Stimulated activated CD8-positive, alpha-beta memory T cell treated with anti-CD3 and anti-CD28 coated beads, Interleukin-15, amount 100 ng/mL, for 48 hours (primary cell): ENCODE results near the gene TNFSF11.

Experiments used
- DNase-seq, 2 donors: peaks; one replicate each; pipeline ENCODE4 v3.0.0-alpha.2; 2020; ENCODE audit warnings: low read depth in 2 of 2

Gene TNFSF11

GRCh38 chr13:42611086-42611779, 37.3 kb downstream of the TNFSF11 start:
- DNase-seq: no peak

GRCh38 chr13:42612021-42612765, 38.2 kb downstream of the TNFSF11 start:
- no peak for DNase-seq

GRCh38 chr13:42614436-42615035, 40.6 kb downstream of the TNFSF11 start:
- no peak for DNase-seq

GRCh38 chr13:42615691-42616090, 41.7 kb downstream of the TNFSF11 start:
- no peak for DNase-seq

GRCh38 chr13:42617221-42617620, 43.3 kb downstream of the TNFSF11 start:
- no peak for DNase-seq

GRCh38 chr13:42623916-42624315, 50.0 kb downstream of the TNFSF11 start:
- no peak for DNase-seq

- DNase-seq: no peak
Observed at GRCh38 chr13:42625611-42626010, 51.7 kb downstream of the TNFSF11 start.

GRCh38 chr13:42626176-42626860, 52.4 kb downstream of the TNFSF11 start:
- DNase-seq: no peak

GRCh38 chr13:42628666-42629065, 54.7 kb downstream of the TNFSF11 start:
- DNase-seq: no peak

- DNase-seq: no peak
Observed at GRCh38 chr13:42631181-42631580, 57.2 kb downstream of the TNFSF11 start.

GRCh38 chr13:42633495-42633894, 59.5 kb downstream of the TNFSF11 start:
- no peak for DNase-seq

GRCh38 chr13:42638101-42638500, 64.1 kb downstream of the TNFSF11 start:
- no peak for DNase-seq

- no peak for DNase-seq
Observed at GRCh38 chr13:42638886-42639285, 64.9 kb downstream of the TNFSF11 start.

- no peak for DNase-seq
Observed at GRCh38 chr13:42643076-42643475, 69.1 kb downstream of the TNFSF11 start.

GRCh38 chr13:42644841-42645240, 70.9 kb downstream of the TNFSF11 start:
- DNase-seq: no peak

GRCh38 chr13:42645717-42646116, 71.8 kb downstream of the TNFSF11 start:
- DNase-seq: no peak

GRCh38 chr13:42649141-42649540, 75.2 kb downstream of the TNFSF11 start:
- no peak for DNase-seq

GRCh38 chr13:42649831-42650230, 75.9 kb downstream of the TNFSF11 start:
- no peak for DNase-seq

- no peak for DNase-seq
Observed at GRCh38 chr13:42650506-42650905, 76.6 kb downstream of the TNFSF11 start.

GRCh38 chr13:42651936-42652641, 78.1 kb downstream of the TNFSF11 start:
- DNase-seq: no peak

- no peak for DNase-seq
Observed at GRCh38 chr13:42652642-42653415, 78.9 kb downstream of the TNFSF11 start.
